ENCODE measurements around the gene PIK3C2B. TPM values are rescaled to one million over a fixed set of nuclear protein-coding genes. Genes with fewer than 3 reads are reported as not detected.

The PIK3C2B gene
- total RNA-seq, 1 donor: 7.3 TPM

DNA sequence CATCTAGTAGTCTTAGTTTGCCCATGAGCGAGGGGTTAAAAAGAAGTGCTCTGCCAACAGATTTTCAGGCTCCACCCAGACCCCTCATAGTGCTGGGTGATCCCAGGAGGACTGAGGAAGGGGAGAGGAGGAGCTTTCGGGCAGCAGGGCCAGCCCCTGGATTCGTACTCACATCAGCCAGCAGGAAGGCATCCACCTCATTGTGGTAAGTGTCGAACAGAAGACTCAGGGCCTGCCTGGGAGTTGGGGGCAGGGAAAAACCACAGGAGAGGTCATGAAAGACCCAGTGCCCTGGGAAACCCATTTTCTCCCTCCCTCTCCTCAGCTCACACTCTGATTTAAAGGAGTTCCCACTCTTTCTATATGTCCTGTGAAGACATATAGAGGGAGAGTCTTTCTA, 34.9 kb downstream of the PIK3C2B start:
- TF ChIP-seq, protein P1, sequence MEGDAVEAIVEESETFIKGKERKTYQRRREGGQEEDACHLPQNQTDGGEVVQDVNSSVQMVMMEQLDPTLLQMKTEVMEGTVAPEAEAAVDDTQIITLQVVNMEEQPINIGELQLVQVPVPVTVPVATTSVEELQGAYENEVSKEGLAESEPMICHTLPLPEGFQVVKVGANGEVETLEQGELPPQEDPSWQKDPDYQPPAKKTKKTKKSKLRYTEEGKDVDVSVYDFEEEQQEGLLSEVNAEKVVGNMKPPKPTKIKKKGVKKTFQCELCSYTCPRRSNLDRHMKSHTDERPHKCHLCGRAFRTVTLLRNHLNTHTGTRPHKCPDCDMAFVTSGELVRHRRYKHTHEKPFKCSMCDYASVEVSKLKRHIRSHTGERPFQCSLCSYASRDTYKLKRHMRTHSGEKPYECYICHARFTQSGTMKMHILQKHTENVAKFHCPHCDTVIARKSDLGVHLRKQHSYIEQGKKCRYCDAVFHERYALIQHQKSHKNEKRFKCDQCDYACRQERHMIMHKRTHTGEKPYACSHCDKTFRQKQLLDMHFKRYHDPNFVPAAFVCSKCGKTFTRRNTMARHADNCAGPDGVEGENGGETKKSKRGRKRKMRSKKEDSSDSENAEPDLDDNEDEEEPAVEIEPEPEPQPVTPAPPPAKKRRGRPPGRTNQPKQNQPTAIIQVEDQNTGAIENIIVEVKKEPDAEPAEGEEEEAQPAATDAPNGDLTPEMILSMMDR (IDR thresholded peaks at IDR 0.05; ENCODE audit: insufficient read depth, low read depth, low read length): no peak
- no peak overlapping the region for H3K4me3 ChIP-seq (ENCODE audit: low read depth, low read length)
- no peak for DNase-seq (ENCODE audit: low read depth)

DNA sequence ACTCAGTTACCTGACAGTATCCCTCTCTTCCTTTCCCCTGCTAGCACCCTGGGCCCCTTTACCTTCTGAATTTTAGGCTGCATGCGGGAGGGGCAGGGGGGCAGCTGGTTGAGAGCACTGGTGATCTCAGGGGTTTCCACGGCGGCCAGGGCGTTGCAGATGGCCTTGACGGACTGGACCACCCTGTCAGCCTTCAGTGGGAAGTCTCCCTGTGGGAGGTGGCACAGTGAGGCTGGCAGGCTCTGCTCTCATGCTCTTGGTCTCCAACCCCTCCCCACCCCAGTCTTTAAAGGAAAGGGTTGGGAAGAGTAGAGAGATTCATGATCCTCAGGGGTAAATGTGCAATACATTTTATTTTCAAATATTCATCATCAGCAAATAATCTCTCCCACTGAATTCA, 36.9 kb downstream of the PIK3C2B start:
- TF ChIP-seq, protein P1 (IDR thresholded peaks at IDR 0.05; ENCODE audit: insufficient read depth, low read depth, low read length): no peak
- no peak overlapping the region for H3K4me3 ChIP-seq (ENCODE audit: low read depth, low read length)
- no peak for DNase-seq (ENCODE audit: low read depth)

DNA sequence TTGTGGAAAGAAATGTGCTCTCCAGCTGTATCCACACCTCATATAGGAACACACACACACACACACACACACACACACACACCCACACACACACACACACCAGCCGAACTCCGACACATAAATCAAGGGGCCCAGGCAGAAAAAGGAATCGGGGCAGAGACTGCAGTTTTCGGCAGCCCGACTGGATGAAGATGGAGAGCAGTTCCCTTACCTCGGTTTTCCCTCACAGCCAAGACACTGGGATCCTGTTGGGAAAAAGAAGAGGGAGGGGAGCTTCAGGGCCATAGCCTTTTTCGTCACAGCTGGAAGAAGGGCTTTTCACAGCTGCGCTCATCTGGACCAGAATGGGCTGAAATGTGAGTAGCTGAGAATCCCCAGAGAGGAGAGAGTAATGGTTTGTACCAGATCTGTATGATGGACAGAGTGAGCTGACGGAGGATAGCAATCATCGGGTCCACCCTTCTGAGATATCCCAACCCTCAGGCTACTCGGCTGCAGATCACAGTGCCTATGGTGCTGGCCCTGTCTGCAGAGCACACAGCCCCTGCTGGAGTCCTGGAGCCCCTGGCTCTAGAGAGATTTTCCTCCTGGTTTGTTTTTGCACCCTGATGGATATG, 37.7 kb downstream of the PIK3C2B start:
- no peak for DNase-seq (ENCODE audit: low read depth)
- TF ChIP-seq, protein P1 (IDR thresholded peaks at IDR 0.05; ENCODE audit: insufficient read depth, low read depth, low read length): no peak
- no peak overlapping the region for H3K4me3 ChIP-seq (ENCODE audit: low read depth, low read length)

DNA sequence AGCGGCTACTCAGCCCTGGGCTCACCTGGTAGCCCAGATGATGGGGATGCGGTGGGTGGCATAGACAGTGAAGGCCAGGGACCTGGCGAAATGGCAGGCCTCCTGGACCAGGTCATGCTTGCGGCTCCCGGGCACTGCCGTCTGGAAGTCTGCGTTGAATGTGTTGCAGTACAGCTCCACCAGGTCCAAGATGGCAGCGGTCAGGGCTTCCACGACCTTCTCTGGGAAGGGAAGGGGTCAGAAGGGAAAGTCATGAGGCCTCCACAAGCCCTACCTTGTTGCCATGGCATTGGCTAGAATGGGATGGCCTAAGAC, 38.8 kb downstream of the PIK3C2B start:
- no peak for DNase-seq (ENCODE audit: low read depth)
- H3K4me3 ChIP-seq (ENCODE audit: low read depth, low read length): no peak overlapping the region
- TF ChIP-seq, protein P1 (IDR thresholded peaks at IDR 0.05; ENCODE audit: insufficient read depth, low read depth, low read length): no peak

DNA sequence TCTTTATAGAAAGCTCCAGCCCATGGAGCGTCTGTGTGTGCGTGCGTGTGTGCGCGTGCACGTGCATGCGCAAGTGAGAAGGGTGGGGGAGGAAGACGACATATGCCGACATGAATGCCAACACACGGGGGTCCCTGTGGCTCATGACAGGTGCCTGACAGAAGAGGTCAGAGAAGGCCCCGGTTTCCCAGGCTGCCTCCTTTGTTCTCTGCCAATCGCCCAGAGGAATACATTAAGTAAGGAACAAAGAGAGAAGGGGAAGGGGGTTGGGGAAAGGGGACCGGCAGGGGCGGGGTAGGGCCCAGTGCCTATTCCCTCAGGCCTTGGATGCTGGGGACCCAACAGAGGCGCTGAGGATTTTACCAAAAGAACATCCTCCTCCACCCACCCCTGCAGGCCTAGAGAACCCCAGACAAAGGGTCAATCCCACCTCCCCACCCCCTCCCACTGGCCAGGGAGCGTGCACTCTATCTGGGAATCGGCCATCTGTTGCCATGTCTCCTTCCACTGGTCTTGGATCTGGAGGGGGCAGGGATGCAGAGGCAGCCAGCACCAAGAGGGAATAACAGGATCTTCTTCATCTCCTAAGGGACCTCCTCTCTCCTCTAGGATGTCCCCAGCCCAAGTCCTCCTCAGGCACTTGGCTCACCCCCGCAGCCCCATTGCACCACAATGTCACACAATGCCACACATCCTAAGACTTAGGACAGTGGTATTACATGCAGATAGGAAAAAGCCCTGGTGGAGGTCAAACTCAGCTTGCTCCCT, 39.4 kb downstream of the PIK3C2B start:
- DNase-seq (ENCODE audit: low read depth): no peak
- TF ChIP-seq, protein P1 (IDR thresholded peaks at IDR 0.05; ENCODE audit: insufficient read depth, low read depth, low read length): no peak
- H3K4me3 ChIP-seq (ENCODE audit: low read depth, low read length): no peak overlapping the region

DNA sequence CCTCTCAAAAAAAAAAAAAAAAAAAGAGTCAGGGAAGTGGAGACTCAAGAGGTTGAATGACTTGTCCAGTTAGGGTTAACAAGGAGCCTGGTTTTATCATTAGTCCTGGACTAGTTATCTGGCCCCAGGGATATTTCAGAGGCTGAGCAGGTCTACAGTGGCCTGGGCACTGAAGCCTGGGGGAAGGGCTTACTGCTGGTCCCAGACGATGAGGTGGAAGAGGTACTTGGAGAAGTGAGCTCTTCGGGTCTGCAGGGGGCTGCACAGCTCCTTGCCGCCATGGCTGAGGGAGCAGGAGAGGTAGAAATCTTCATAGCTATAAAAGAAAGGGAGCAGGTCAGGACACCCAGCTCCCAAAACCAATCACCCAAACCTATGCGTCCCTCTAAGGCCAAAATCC, 40.1 kb downstream of the PIK3C2B start:
- H3K4me3 ChIP-seq (ENCODE audit: low read depth, low read length): no peak overlapping the region
- DNase-seq (ENCODE audit: low read depth): no peak

More for the DNA sequence above, 40.1 kb downstream of the PIK3C2B start:
- TF ChIP-seq, protein P1 (IDR thresholded peaks at IDR 0.05; ENCODE audit: insufficient read depth, low read depth, low read length): no peak
